HG02870 (cell line): ENCODE measurements around the gene ANKS1B.
"Not testable (repeated sequence)": the region's sequence is repeated elsewhere in the genome, so short reads cannot be mapped to it uniquely, and the experiment has no call there.

Experiments
- ATAC-seq: cut with Tn5 transposase; IDR thresholded peaks from one replicate; pipeline ENCODE4 v1.9.1; 2021; ENCODE audit warnings: mild to moderate bottlenecking, moderate library complexity; ENCODE audit not compliant: unreplicated experiment

ANKS1B gene

GRCh38 chr12:99767809-99768208, 216.9 kb downstream of the ANKS1B start:
- no peak for ATAC-seq

DNA sequence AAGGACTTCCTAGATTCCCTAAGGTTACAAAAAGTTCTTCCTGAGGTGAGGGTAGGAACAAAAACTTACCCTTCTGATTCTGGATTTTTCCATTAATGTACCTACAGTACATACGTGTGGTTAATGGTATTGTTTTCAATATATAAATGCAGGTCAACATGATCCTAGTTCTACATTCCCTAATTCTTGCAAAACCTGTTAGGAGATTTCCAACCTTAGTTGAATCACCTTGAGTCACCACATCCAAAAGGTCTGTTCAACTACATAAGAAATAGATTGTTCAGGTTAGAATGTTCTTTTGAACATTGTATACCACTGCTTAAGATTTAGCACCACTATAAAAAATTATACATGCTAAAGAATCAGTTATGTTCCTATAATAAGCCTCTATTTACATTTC, 218.3 kb downstream of the ANKS1B start:
- no peak for ATAC-seq

GRCh38 chr12:99765469-99766114, 219.1 kb downstream of the ANKS1B start:
- ATAC-seq = no peak

GRCh38 chr12:99759444-99759843, 225.3 kb downstream of the ANKS1B start:
- ATAC-seq = no peak

GRCh38 chr12:99758997-99759396, 225.7 kb downstream of the ANKS1B start:
- ATAC-seq = no peak

GRCh38 chr12:99752740-99753139, 232.0 kb downstream of the ANKS1B start:
- ATAC-seq = no peak

- no peak for ATAC-seq
These were observed 238.2 kb downstream of the ANKS1B start for GRCh38 chr12:99746538-99746937.

GRCh38 chr12:99745895-99746294, 238.8 kb downstream of the ANKS1B start:
- no peak for ATAC-seq

DNA sequence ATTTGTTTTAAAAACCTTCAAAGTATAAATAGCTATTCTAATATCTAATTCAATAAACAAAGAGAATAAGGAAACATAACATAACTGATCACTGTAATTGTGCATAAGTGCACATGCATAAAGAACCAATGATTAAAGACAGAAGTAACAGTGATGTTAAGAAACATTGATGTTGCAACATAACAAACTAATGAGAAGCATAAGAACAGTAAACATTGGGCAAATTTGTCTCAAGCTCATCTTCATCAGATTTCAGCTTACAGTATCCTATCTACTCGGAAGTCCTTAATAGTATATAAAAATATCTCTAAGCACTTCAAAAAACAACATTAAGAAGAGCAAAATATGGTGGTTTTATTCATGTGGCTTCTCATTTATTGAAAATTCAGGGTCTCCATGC, 239.6 kb downstream of the ANKS1B start:
- ATAC-seq = no peak

- ATAC-seq = no peak
These were observed 247.9 kb downstream of the ANKS1B start for GRCh38 chr12:99736760-99737269.

DNA sequence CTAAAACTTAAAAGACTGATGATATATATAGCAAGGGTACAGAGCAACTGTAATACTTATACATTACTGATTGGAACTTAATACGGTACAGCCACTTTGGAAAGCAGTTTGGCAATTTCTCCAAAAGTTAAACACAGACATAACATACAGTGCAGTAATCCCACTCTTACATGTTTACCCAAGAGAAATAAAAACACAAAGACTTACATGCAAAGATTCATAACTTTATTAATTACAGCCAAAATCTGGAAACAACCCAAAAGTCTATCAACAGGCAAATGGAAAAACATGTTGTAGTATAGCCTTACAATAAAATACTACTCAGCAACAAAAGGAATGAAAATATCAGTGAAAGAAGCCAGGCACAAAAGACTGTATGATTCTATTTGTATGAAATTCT, 252.6 kb downstream of the ANKS1B start:
- no peak for ATAC-seq

DNA sequence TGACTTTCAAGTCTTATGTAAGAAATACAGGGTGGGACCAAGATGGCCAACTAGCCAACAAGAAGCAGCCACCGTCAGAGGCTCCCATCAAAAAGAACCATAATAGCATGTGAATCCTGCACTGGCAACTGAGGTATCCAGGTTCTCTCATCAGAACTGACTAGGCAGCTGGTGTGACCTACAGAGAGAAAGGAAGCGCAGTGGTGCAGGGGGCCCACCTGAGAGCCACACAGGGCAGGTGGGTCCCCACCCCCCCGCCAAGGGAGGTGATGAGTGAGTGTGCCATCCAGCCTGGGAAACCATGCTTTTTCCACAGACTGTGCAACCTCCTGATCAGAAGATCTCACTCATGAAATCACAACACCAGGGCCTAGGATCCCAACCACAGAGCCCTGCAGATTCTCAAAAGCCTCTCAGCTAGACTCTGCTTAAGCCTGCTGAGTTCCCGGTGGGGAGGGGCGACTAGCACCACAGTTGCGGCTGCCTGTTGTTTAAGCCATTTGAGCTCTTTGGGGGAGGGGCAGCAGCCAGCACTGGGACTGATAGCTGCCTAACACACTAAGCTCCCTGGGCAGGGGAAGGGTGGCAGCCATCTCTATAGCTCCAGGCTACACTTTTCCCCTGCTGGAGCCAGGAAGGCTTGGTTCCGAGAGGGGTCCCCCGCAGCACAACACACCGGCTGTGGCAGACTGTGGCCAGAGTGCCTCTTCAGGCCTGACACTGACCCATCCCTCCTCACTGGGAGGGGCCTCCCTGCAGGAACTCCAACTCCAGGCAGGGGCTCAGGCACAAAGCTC, 261.8 kb downstream of the ANKS1B start:
- ATAC-seq = no peak

- no peak for ATAC-seq
These were observed 262.9 kb downstream of the ANKS1B start for GRCh38 chr12:99721715-99722275.

- ATAC-seq = not testable (repeated sequence)
These were observed 264.7 kb downstream of the ANKS1B start for GRCh38 chr12:99720083-99720465.

- not testable (repeated sequence) for ATAC-seq
These were observed 265.2 kb downstream of the ANKS1B start for GRCh38 chr12:99719411-99720082.

GRCh38 chr12:99715841-99716510, 268.8 kb downstream of the ANKS1B start:
- not testable (repeated sequence) for ATAC-seq

- ATAC-seq = not testable (repeated sequence)
These were observed 269.8 kb downstream of the ANKS1B start for GRCh38 chr12:99714921-99715320.

GRCh38 chr12:99713946-99714520, 270.7 kb downstream of the ANKS1B start:
- ATAC-seq = no peak

GRCh38 chr12:99712281-99712680, 272.5 kb downstream of the ANKS1B start:
- ATAC-seq = no peak

DNA sequence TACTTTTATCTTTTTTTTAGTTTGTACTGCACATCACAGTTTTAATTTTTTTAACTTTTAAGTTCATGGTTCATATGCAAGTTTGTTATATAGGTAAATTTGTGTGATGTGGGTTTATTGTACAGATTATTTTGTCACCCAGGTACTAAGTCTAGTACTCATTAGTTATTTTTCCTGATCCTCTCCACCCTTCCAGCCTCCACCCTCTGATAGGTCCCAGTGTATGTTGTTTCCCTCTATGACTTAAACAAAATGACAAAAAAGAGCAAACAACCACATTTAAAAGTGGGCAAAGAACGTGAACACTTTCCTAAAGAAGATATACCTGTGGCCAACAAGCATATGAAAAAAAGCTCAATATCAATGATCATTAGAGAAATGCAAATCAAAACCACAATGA, 273.5 kb downstream of the ANKS1B start:
- no peak for ATAC-seq
